AG08396 (cell line): ENCODE results near the gene MPRIP.
"Not testable (repeated sequence)": the region's sequence is repeated elsewhere in the genome, so short reads cannot be mapped to it uniquely, and the experiment has no call there.

Experiments
- DNase-seq: peaks from one replicate; pipeline ENCODE4 v3.0.0; 2012; ENCODE audit warnings: low spot score, mixed read lengths

Gene MPRIP

GRCh38 chr17:17128476-17129075 lies 86.3 kb downstream of the MPRIP start:
- DNase-seq, result no peak

- DNase-seq, result no peak
These were observed 87.2 kb downstream of the MPRIP start for GRCh38 chr17:17129466-17129865.

GRCh38 chr17:17130077-17130844 lies 88.0 kb downstream of the MPRIP start:
- DNase-seq, result no peak

- no peak for DNase-seq
These were observed 89.6 kb downstream of the MPRIP start for GRCh38 chr17:17131839-17132238.

- no peak for DNase-seq
These were observed 90.5 kb downstream of the MPRIP start for GRCh38 chr17:17132746-17133145.

GRCh38 chr17:17134051-17134956 lies 92.0 kb downstream of the MPRIP start:
- DNase-seq, result no peak

GRCh38 chr17:17134957-17135333 lies 92.7 kb downstream of the MPRIP start:
- no peak for DNase-seq

- DNase-seq, result not testable (repeated sequence)
These were observed 94.0 kb downstream of the MPRIP start for GRCh38 chr17:17136221-17136620.

GRCh38 chr17:17137731-17138585 lies 95.7 kb downstream of the MPRIP start:
- no peak for DNase-seq

- DNase-seq, result no peak
These were observed 97.8 kb downstream of the MPRIP start for GRCh38 chr17:17139972-17140589.

- DNase-seq, result peak; percentile 83
These were observed 98.3 kb downstream of the MPRIP start for GRCh38 chr17:17140590-17140980.

GRCh38 chr17:17141279-17141678 lies 99.0 kb downstream of the MPRIP start:
- DNase-seq, result no peak

GRCh38 chr17:17141860-17142552 lies 99.7 kb downstream of the MPRIP start:
- peak; percentile 82 for DNase-seq

- DNase-seq, result no peak
These were observed 100.3 kb downstream of the MPRIP start for GRCh38 chr17:17142556-17142955.

- DNase-seq, result no peak
These were observed 101.2 kb downstream of the MPRIP start for GRCh38 chr17:17143501-17143900.

- no peak for DNase-seq
These were observed 101.8 kb downstream of the MPRIP start for GRCh38 chr17:17144061-17144460.

GRCh38 chr17:17144916-17145665 lies 102.8 kb downstream of the MPRIP start:
- no peak for DNase-seq

GRCh38 chr17:17146786-17147406 lies 104.6 kb downstream of the MPRIP start:
- DNase-seq, result no peak

- no peak for DNase-seq
These were observed 105.6 kb downstream of the MPRIP start for GRCh38 chr17:17147821-17148220.
